Loucy (cell line): Measurements from ENCODE around the gene HUS1B.

Experiments
- H2AFZ ChIP-seq: fragments of 200-600 bp; sonication (generic); 2 replicates; pipeline ENCODE4 v1.6.0; 2016; ENCODE audit warnings: antibody characterized with exemption, mild to moderate bottlenecking, low read length, moderate library complexity
- H3F3A ChIP-seq: fragments of 200-600 bp; 2 replicates; pipeline ENCODE4 v1.6.0; 2016; ENCODE audit warnings: antibody characterized with exemption, low read depth, mild to moderate bottlenecking
- H3K27me3 ChIP-seq: fragments of 200-600 bp; sonication (generic); 2 replicates; pipeline ENCODE4 v1.6.1; 2014; ENCODE audit warnings: low read length, mild to moderate bottlenecking; ENCODE audit not compliant: insufficient read depth, poor library complexity, severe bottlenecking
- H3K36me3 ChIP-seq: fragments of 200-600 bp; sonication (generic); 2 replicates; pipeline ENCODE4 v1.6.1; 2016; ENCODE audit warnings: low read length; ENCODE audit not compliant: insufficient read depth
- H3K4me1 ChIP-seq: fragments of 200-600 bp; sonication (generic); 2 replicates; pipeline ENCODE4 v1.5.1; 2014; ENCODE audit warnings: low read length, mild to moderate bottlenecking; ENCODE audit not compliant: insufficient read depth, poor library complexity, severe bottlenecking
- H3K4me2 ChIP-seq: fragments of 200-600 bp; sonication (generic); 2 replicates; pipeline ENCODE4 v1.6.0; 2014; ENCODE audit warnings: antibody characterized with exemption, low read length, low read depth, mild to moderate bottlenecking; ENCODE audit not compliant: poor library complexity, severe bottlenecking
- H3K4me3 ChIP-seq: fragments of 200-600 bp; sonication (generic); 2 replicates; pipeline ENCODE4 v1.5.1; 2014; ENCODE audit warnings: low read length, mild to moderate bottlenecking, mixed read lengths; ENCODE audit not compliant: poor library complexity, severe bottlenecking
- H3K79me2 ChIP-seq: fragments of 200-600 bp; sonication (generic); 2 replicates; pipeline ENCODE4 v1.6.1; 2014; ENCODE audit warnings: low read length; ENCODE audit not compliant: insufficient read depth
- H3K9ac ChIP-seq: fragments of 200-600 bp; sonication (generic); 2 replicates; pipeline ENCODE4 v1.6.0; 2014; ENCODE audit warnings: mild to moderate bottlenecking, low read depth, low read length, moderate library complexity; ENCODE audit not compliant: poor library complexity, severe bottlenecking
- H3K9me2 ChIP-seq: fragments of 200-600 bp; sonication (generic); replicated peaks from 2 replicates; pipeline ENCODE4 v1.6.1; 2016; ENCODE audit warnings: low read depth, low read length, mixed read lengths
- H3K9me3 ChIP-seq: fragments of 200-600 bp; sonication (generic); 2 replicates; pipeline ENCODE4 v1.6.1; 2014; ENCODE audit warnings: mild to moderate bottlenecking, antibody characterized with exemption, low read length, low read depth; ENCODE audit not compliant: insufficient read depth
- H4K20me1 ChIP-seq: fragments of 200-600 bp; sonication (generic); 2 replicates; pipeline ENCODE4 v1.6.0; 2014; ENCODE audit warnings: antibody characterized with exemption, low read length, mild to moderate bottlenecking; ENCODE audit not compliant: insufficient read depth, poor library complexity, severe bottlenecking
- EZH2phosphoT487 ChIP-seq: fragments of 200-600 bp; IDR thresholded peaks from 2 replicates; pipeline ENCODE4 v1.6.1; 2018; ENCODE audit warnings: antibody characterized with exemption, mild to moderate bottlenecking, moderate library complexity, borderline replicate concordance
- TF ChIP-seq, protein P1 (sequence below): fragments of 200-600 bp; sonication (generic); conservative IDR thresholded peaks from 2 replicates; pipeline ENCODE4 v1.5.1; 2014; ENCODE audit warnings: mild to moderate bottlenecking, antibody characterized with exemption, low read length

Gene HUS1B

DNA sequence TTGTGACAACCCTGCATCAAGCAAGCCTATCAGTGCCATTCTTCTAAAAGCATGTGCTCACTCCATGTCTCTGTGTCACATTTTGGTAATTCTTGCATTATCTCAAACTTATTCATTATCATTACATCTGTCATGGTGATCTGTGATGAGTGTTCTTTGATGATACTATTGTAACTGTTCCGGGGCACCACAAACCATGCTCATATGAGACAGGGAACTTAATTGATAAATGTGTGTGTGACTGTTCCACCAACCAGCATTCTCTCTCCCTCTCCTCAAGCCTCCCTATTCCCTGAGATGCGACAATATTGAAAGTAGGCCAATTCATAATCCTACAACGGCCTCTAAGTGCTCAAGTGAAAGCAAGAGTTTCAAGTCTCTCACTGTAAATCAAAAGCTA is 4.0 kb downstream of the HUS1B start:
- Histone ChIP-seq H3K79me2 (peaks cover 9% of the 10 kb centered on the region), H3F3A (no peaks in the 10 kb centered on the region), H2AFZ (no peak overlapping the region), H3K4me3 (no peak overlapping the region), H3K4me1 (peaks cover 18% of the 10 kb centered on the region), H3K36me3 (no peaks in the 10 kb centered on the region), H4K20me1 (no peaks in the 10 kb centered on the region), H3K4me2 (no peak overlapping the region), H3K9me2 (no peaks in the 10 kb centered on the region), H3K27me3 (no peaks in the 10 kb centered on the region), H3K9me3 (no peaks in the 10 kb centered on the region), H3K9ac (no peak overlapping the region)
- no peak for TF ChIP-seq EZH2phosphoT487
- TF ChIP-seq, protein P1, sequence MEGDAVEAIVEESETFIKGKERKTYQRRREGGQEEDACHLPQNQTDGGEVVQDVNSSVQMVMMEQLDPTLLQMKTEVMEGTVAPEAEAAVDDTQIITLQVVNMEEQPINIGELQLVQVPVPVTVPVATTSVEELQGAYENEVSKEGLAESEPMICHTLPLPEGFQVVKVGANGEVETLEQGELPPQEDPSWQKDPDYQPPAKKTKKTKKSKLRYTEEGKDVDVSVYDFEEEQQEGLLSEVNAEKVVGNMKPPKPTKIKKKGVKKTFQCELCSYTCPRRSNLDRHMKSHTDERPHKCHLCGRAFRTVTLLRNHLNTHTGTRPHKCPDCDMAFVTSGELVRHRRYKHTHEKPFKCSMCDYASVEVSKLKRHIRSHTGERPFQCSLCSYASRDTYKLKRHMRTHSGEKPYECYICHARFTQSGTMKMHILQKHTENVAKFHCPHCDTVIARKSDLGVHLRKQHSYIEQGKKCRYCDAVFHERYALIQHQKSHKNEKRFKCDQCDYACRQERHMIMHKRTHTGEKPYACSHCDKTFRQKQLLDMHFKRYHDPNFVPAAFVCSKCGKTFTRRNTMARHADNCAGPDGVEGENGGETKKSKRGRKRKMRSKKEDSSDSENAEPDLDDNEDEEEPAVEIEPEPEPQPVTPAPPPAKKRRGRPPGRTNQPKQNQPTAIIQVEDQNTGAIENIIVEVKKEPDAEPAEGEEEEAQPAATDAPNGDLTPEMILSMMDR = no peak

DNA sequence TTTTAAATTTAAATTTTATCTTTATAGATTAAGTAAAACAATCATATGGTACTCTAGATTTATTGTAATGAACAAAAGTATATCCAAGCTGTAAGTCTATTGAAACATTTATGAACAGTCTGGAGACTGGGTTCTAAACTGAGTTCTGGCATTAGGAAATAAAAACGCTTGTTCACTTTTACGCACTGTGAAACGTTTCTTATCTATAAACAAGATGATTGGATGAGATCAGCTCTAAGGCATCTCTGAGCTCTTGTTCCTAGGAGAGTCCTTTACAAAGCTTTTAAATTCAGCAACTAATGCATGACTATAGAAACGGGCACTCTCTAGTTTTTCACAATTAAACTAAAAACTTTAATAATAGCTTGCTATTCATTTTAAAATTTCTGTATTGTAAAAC is 6.8 kb downstream of the HUS1B start:
- H3K4me1 ChIP-seq = peaks cover 24% of the 10 kb centered on the region
- H3K9me2 ChIP-seq = no peaks in the 10 kb centered on the region
- no peak for TF ChIP-seq EZH2phosphoT487
- TF ChIP-seq, protein P1 = no peak
- no peaks in the 10 kb centered on the region for H3K36me3 ChIP-seq
- H4K20me1 ChIP-seq = no peaks in the 10 kb centered on the region
- H3K27me3 ChIP-seq = no peaks in the 10 kb centered on the region
- H3K4me3 ChIP-seq = no peak overlapping the region
- H3K79me2 ChIP-seq = peaks cover 5% of the 10 kb centered on the region
- no peak overlapping the region for H2AFZ ChIP-seq
- H3K4me2 ChIP-seq = no peak overlapping the region
- H3K9me3 ChIP-seq = no peaks in the 10 kb centered on the region
- no peaks in the 10 kb centered on the region for H3F3A ChIP-seq
- no peak overlapping the region for H3K9ac ChIP-seq

DNA sequence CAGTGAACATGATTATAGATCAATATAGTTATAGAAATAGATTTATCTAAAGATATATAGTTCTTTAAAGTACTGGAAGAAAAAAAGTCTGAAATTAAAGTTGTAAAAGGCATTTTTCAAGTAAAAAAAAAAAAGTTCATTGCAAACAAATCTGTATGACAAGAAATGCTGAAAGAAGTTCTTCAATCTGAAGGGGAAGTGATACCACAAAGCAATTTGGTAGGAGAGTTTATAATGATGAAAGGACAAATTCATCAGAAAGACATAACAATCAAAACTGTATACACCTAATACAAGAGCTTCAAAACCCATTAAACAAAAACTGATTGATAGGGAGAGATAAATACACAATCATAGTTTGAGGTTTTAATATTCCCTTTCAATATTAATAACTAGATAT is 14.1 kb downstream of the HUS1B start:
- no peak overlapping the region for H3K4me3 ChIP-seq
- TF ChIP-seq EZH2phosphoT487 = no peak
- TF ChIP-seq, protein P1 = no peak
- no peak overlapping the region for H3K9ac ChIP-seq
- peaks cover 15% of the 10 kb centered on the region for H3K4me1 ChIP-seq
- no peaks in the 10 kb centered on the region for H3K9me3 ChIP-seq
- no peaks in the 10 kb centered on the region for H3K36me3 ChIP-seq
- H3K4me2 ChIP-seq = no peak overlapping the region
- peaks cover 13% of the 10 kb centered on the region; the same call in 1 of the 2 replicates for H3K79me2 ChIP-seq
- H3K27me3 ChIP-seq = no peaks in the 10 kb centered on the region
- no peak overlapping the region for H2AFZ ChIP-seq
- no peaks in the 10 kb centered on the region for H4K20me1 ChIP-seq
- H3F3A ChIP-seq = no peaks in the 10 kb centered on the region
- H3K9me2 ChIP-seq = no peaks in the 10 kb centered on the region
